GM23338 (cell line): ENCODE results near the gene RALGPS1. TPM values are rescaled to one million over a fixed set of nuclear protein-coding genes. Genes with fewer than 3 reads are reported as not detected.

ENCODE experiments used
- CREB1 ChIP-seq: fragments of 250-450 bp; sonication (Bioruptor Pico); IDR thresholded peaks from 2 replicates; pipeline ENCODE4 v1.5.0; 2020; ENCODE audit warnings: low read depth, mild to moderate bottlenecking, moderate library complexity
- EZH2phosphoT487 ChIP-seq: fragments of 200-600 bp; sonication (generic); IDR thresholded peaks from one replicate; pipeline ENCODE4 v1.8.1; 2018; ENCODE audit warnings: antibody characterized with exemption; ENCODE audit not compliant: unreplicated experiment
- REST ChIP-seq: IDR thresholded peaks from one replicate; pipeline ENCODE4 v1.6.1; 2018; ENCODE audit warnings: antibody characterized with exemption; ENCODE audit not compliant: unreplicated experiment
- STAT1 ChIP-seq: IDR thresholded peaks from one replicate; pipeline ENCODE4 v1.6.1; 2016; ENCODE audit warnings: antibody characterized with exemption; ENCODE audit not compliant: unreplicated experiment
- ZNF331 ChIP-seq: fragments of 250-450 bp; sonication (Bioruptor Pico); IDR thresholded peaks from 2 replicates; pipeline ENCODE4 v1.5.0; 2020; ENCODE audit warnings: low read depth, mild to moderate bottlenecking, moderate library complexity
- ZNF462 ChIP-seq: fragments of 250-450 bp; sonication (Bioruptor Pico); IDR thresholded peaks from 2 replicates; pipeline ENCODE4 v1.5.0; 2020; ENCODE audit warnings: mild to moderate bottlenecking, moderate library complexity
- polyA plus RNA-seq: library from polyadenylated mRNA; unstranded; fragments of >200 nt; fragmentation: Nextera tagmentation; extraction: Ambion mirVana; gene quantifications from 2 replicates; pipeline ENCODE4 v1.2.1, GENCODE V29; 2016
- total RNA-seq: library from RNA; depleted of rRNA; stranded (reverse); fragments of >200 nt; shearing (Covaris generic); gene quantifications from 2 replicates; pipeline ENCODE4 v1.2.3, GENCODE V29; 2014

RALGPS1 gene
- total and polyA plus RNA-seq, 2 experiments from 2014 or later, result 18.2 to 57.1 TPM

GRCh38 chr9:127021664-127022363 lies 107.2 kb downstream of the RALGPS1 start (continued):
- TF ChIP-seq ZNF462 (CRISPR knock-in tag), result no peak
- no peak for TF ChIP-seq REST
- TF ChIP-seq ZNF331, result no peak
- TF ChIP-seq STAT1, result no peak
- TF ChIP-seq CREB1, result no peak
- no peak for TF ChIP-seq EZH2phosphoT487
